ENCODE data around the gene UNG.

The UNG gene

GRCh38 chr12:109120557-109120956 is 23.2 kb downstream of the UNG start:
- TF ChIP-seq TCF12 (IDR thresholded peaks at IDR 0.05; ENCODE audit: low read depth), result no peak
- no peak for TF ChIP-seq TEAD4 (IDR thresholded peaks at IDR 0.05)
- TF ChIP-seq ZBTB7A (IDR thresholded peaks at IDR 0.05; ENCODE audit: low read depth), result no peak
- TF ChIP-seq YY1 (IDR thresholded peaks at IDR 0.05; ENCODE audit: low read depth), result no peak
- TF ChIP-seq EGR1 (IDR thresholded peaks at IDR 0.05), result no peak
- TF ChIP-seq FOXM1 (IDR thresholded peaks at IDR 0.05; ENCODE audit: borderline replicate concordance, low read depth), result no peak
- TF ChIP-seq REST (IDR thresholded peaks at IDR 0.05; ENCODE audit: low read depth), result no peak
- no peak for TF ChIP-seq CREB1 (IDR thresholded peaks at IDR 0.05; ENCODE audit: low read depth)
- TF ChIP-seq, protein P1, sequence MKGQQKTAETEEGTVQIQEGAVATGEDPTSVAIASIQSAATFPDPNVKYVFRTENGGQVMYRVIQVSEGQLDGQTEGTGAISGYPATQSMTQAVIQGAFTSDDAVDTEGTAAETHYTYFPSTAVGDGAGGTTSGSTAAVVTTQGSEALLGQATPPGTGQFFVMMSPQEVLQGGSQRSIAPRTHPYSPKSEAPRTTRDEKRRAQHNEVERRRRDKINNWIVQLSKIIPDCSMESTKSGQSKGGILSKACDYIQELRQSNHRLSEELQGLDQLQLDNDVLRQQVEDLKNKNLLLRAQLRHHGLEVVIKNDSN (IDR thresholded peaks at IDR 0.05), result no peak
- TF ChIP-seq NFIC (IDR thresholded peaks at IDR 0.05), result no peak
- TF ChIP-seq TAF1 (IDR thresholded peaks at IDR 0.05; ENCODE audit: low read depth), result no peak
- TF ChIP-seq EP300 (IDR thresholded peaks at IDR 0.05; ENCODE audit: borderline replicate concordance), result no peak
- TF ChIP-seq, protein P2, sequence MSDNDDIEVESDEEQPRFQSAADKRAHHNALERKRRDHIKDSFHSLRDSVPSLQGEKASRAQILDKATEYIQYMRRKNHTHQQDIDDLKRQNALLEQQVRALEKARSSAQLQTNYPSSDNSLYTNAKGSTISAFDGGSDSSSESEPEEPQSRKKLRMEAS (IDR thresholded peaks at IDR 0.05), result no peak
- no peak for TF ChIP-seq RAD21 (IDR thresholded peaks at IDR 0.05; ENCODE audit: low read depth)
- no peak for TF ChIP-seq CEBPB (IDR thresholded peaks at IDR 0.05)

DNA sequence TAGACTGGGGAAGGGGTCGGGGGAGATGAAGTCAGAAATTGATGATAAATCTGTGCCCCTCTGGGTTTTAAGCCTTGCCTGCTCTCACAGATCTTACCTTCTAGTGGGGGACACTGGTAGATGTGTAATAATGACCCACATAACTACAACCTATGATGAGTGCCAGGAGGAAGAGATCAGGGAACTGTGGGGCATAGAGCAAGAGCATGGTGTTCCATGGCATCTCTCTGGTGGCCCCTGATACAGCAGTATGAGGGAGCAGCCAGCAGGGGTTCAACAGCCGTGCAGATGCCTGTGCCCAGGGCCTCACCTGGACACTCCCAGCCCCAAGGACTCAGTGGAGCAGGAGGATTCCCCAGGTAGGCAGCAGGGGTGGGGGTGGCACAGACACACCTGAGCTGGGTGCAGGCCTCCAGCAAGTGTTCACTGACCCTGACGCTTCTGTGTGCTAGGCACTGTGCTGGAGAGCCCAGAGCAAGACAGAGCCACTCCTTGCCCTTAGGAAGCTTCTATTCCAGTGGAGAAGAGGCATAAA is 24.0 kb downstream of the UNG start:
- TF ChIP-seq TEAD4 (IDR thresholded peaks at IDR 0.05) (no peak), REST (IDR thresholded peaks at IDR 0.05; ENCODE audit: low read depth) (no peak), NFIC (IDR thresholded peaks at IDR 0.05) (no peak), EGR1 (IDR thresholded peaks at IDR 0.05) (no peak), FOXM1 (IDR thresholded peaks at IDR 0.05; ENCODE audit: borderline replicate concordance, low read depth) (no peak)
- TF ChIP-seq, protein P1 (IDR thresholded peaks at IDR 0.05), result no peak

DNA sequence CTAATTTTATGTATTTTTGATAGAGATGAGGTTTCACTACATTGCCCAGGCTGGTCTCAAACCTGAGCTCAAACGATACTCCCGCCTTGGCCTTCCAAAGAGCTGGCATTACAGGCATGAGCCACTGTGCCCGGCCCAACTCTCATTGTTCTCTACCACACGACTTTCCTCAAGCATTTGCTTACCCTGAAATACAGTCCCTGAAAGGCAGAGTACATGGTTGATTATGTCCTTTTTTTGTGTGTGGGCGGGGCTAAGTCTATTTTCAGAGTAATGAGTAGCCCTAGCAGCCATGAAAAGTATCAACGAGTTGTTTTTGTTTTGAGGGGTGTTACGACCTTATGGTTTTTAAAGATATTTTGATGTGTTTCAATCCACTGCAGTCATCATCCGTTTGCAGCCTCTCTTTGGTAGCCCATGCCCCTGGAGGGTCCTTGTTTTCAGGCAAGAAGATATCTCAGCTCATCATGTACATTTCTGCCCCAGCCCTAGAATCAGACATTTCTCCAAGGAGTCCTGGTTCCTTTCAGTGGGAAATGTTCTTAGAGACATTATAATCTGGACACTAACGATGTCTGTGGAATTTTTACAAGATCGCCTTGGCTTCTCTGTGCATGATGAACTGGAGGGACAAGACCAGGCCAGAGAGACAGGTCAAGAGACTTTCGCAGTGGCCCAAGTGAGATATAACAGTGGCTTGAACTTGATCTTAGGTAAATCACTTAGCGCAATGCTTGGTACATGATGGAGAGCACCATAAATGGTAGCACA is 27.7 kb downstream of the UNG start:
- no peak for TF ChIP-seq TAF1 (IDR thresholded peaks at IDR 0.05; ENCODE audit: low read depth)
- no peak for TF ChIP-seq YY1 (IDR thresholded peaks at IDR 0.05; ENCODE audit: low read depth)
- TF ChIP-seq REST (IDR thresholded peaks at IDR 0.05; ENCODE audit: low read depth), result no peak
- no peak for TF ChIP-seq ZBTB7A (IDR thresholded peaks at IDR 0.05; ENCODE audit: low read depth)
- TF ChIP-seq, protein P2 (IDR thresholded peaks at IDR 0.05), result no peak
- TF ChIP-seq CREB1 (IDR thresholded peaks at IDR 0.05; ENCODE audit: low read depth), result no peak
- TF ChIP-seq CEBPB (IDR thresholded peaks at IDR 0.05), result no peak
- TF ChIP-seq, protein P1 (IDR thresholded peaks at IDR 0.05), result no peak
- no peak for TF ChIP-seq RAD21 (IDR thresholded peaks at IDR 0.05; ENCODE audit: low read depth)
- no peak for TF ChIP-seq TEAD4 (IDR thresholded peaks at IDR 0.05)
- no peak for TF ChIP-seq FOXM1 (IDR thresholded peaks at IDR 0.05; ENCODE audit: borderline replicate concordance, low read depth)
- no peak for TF ChIP-seq NFIC (IDR thresholded peaks at IDR 0.05)
- no peak for TF ChIP-seq EP300 (IDR thresholded peaks at IDR 0.05; ENCODE audit: borderline replicate concordance)
- TF ChIP-seq TCF12 (IDR thresholded peaks at IDR 0.05; ENCODE audit: low read depth), result no peak

- TF ChIP-seq, protein P1 (IDR thresholded peaks at IDR 0.05), result no peak
Measured at GRCh38 chr12:109125791-109126190, 28.4 kb downstream of the UNG start.

Measured in Ishikawa (cell line).